NCI-H2029 treated with DMSO at 0.1 percent for 48 hours (cell line): ENCODE measurements around the gene PPP6R3.
"Not testable (repeated sequence)": the region's sequence is repeated elsewhere in the genome, so short reads cannot be mapped to it uniquely, and the experiment has no call there.

ENCODE experiments used
- DNase-seq: peaks from one replicate; lab custom pipeline; 2025; lab: John Stamatoyannopoulos, UW

Gene PPP6R3

DNA sequence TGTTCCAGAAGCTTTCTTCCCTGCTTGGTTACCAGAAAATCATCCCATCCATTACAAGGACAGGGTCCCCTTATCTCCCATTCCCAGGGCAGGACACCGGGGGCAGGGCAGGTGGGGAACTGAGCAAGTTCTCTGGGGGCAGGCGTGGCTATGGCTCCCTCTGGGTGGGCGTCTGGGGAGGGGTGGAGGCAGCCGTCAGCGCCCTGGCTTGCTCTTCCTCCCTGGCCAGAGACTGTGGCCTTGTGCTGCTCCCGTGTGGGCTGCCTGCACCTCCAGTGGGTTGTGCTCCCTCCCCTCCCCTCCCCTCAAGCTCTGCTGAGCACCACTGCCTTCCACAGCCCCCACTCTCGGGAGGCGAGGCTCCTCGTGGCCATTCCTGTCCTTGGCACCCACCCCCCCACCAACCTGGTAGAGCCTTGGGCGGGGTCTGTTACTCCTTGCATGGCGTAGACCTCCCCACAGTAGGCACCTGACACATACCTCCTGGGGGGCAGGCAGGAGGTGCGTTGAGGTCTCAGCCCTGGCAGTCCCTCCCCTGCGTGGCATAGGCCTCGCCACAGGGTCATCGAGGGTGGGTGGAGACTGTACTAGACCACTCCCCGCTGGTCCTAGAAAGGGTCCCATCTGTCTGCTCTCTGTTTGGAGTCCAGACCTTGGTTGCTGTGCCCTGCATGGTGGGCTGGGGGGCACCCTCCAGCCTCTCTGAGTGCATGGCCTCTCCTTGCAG is 24.2 kb upstream of the PPP6R3 start:
- no peak for DNase-seq

DNA sequence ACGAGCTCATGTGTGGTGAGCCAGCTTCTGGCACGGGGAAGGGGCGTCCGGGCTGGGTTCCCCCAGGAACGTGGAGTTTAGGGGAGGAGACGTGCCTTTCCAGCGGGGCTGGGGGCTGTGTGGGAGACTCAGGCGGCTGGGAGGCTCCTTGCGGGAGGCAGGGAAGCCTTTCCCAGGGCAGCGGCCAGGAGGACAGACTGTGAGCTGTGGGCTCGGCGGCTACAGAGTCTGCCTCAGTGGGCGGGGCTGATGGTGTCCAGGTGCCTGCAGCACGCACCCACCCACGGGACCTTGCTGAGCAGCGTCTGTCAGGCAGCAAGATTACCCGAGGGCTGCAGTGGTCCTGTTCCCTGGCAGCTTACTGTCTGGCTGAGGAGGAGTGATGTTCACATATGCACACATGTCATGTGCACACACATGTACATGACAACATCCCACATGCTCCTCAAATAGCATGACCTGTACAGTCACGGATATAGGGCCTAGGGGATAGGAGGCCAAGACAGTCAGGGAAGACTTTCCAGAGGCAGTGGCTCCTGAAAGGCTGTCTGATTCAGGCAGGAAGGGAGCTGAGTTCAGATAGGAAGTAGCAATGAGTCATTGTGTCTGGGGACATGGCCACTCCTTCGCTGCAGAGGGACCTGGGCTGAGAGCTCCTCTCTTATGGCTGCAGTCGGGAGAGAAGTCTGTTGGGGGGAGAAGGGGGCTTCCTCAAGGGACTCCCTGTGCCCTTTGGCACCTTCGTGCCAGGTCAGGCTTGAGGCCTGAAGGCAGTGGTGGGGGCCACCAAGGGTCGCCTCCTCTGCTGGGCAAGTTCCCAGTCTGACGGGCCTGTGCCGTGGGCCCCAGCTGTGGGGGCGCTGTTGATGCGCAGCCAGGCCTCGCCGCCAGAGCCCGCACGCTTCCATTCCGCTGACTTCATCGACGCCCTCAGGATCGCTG is 23.3 kb upstream of the PPP6R3 start:
- DNase-seq, result no peak

DNA sequence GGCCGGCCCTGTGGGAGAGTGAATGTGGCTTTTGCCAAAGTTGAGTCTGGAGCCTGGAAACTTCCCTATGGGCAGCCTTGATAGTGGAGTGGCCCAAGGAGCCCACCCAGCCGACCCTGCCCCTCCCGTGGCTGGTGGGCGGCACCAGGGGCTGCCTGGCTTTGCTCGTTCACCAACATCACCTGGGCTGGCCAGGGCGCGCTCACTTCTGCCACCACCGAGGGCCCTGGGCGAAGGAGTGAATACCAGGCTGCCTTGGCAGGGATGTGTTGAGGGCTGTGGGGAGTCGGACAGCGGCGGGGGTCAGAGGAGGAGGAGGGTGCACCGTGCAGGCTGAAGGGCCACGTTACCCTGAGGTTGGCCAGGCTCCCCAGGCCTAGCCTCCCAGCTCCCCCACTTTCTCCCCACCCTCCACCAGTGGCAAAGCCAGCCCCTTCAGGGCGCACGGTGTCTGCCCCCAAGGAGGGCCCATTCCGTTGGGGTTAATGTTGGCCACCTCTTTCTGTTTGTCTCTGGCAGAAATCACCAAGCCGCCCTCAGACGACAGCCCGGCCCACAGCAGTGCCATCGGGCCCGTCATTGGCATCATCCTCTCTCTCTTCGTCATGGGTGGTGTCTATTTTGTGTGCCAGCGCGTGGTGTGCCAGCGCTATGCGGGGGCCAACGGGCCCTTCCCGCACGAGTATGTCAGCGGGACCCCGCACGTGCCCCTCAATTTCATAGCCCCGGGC is 22.5 kb upstream of the PPP6R3 start:
- no peak for DNase-seq

DNA sequence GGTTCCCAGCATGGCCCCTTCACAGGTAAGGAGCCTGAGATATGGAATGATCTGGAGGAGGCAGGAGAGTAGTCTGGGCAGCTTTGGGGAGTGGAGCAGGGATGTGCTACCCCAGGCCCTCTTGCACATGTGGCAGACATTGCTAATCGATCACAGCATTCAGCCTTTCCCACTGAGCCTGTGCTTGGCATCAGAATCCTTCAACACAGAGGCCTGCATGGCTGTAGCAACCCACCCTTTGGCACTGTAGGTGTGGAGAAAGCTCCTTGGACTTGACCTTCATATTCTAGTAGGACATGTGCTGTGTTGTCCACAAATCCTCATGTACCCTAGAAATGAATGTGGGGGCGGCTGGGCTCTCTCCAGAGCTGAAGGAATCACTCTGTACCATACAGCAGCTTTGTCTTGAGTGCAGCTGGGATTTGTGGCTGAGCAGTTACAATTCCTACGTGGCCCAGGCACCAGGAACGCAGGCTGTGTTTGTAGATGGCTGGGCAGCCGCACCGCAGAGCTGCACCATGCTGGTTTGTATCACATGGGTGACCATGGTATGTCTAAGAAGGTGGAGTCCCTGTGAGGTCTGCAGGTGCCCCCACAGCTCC is 21.8 kb upstream of the PPP6R3 start:
- no peak for DNase-seq

DNA sequence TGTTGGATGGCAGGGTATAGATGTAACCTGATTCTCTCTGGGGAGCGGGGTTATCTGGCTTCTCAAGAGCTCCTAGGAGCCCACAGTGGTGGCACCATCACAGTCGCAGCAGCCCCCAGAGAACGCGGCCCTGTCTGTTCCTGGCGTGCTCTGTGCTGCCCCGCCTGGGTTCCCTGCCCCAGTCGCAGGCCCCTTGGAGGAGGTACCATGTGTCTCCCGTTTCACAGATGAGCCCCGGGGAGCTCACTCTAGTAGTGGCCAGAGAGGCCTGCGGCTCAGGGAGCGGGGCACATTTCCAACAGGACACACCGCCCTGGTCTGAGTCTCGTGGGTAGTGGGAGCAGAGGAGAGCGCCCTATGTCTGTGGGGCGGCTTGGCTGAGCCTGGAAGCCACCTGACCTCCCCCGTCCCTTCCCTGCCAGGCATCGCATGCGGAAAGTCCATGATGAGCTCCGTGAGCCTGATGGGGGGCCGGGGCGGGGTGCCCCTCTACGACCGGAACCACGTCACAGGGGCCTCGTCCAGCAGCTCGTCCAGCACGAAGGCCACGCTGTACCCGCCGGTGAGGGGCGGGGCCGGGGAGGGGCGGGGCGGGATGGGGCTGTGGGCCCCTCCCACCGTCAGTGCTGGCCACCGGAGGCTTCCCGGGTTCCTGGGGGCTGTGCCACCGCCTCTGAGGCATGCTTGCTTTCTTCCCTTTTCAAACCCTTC is 21.0 kb upstream of the PPP6R3 start:
- no peak for DNase-seq

DNA sequence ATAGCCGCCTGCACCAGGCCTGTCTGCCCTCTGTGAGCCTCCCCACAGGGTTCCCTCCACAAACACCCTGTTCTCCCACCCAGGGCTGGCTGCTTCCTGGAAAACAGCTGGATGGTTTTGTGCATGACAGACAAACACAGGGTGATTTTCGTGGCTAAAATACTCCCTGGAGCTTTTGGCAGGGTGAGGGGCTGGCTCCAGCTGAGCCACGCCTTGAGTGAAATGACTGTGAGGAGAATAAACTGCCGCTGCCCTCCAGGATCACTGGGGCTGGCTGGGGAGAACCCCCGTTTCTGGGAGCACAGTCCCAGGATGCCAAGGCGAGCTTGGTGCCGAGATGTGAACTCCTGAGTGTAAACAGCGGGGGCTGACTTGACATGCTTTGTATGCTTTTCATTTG is 20.3 kb upstream of the PPP6R3 start:
- DNase-seq, result no peak

DNA sequence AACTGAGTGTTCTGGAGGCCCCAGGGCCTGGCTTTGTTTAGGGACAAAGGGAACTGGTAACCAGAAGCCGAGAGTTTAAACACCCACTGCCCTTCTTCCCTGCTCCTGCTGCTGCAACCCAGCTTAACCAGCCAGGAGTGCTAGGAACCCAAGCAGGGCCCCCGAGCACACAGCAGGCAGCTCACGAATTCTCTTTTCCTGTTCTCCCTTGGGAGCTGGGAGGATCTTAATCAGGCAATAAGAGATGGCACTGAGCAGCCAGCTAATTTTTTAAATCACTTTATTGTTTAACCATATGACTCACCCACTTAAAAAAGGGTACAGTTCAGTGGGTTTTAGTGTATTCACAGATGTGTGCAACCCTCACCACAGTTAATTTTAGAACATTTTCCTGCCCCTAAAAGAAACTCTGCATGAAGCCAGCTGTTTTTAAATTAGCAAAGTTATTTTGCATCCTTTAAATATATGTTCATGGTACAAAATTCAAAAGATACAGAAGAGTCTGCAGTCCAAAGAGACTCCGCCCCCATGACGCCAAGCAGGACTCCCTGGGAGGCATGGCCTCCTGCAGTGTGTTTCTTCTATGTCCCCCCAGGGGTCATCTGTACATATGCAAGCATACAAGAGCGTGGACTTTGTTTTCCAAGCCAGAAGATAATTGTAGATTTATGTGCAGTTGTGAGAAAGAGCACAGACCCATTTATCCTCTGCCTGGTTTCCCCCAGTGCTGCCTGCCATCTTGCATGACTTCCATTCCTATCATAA is 18.9 kb upstream of the PPP6R3 start:
- DNase-seq, result no peak

DNA sequence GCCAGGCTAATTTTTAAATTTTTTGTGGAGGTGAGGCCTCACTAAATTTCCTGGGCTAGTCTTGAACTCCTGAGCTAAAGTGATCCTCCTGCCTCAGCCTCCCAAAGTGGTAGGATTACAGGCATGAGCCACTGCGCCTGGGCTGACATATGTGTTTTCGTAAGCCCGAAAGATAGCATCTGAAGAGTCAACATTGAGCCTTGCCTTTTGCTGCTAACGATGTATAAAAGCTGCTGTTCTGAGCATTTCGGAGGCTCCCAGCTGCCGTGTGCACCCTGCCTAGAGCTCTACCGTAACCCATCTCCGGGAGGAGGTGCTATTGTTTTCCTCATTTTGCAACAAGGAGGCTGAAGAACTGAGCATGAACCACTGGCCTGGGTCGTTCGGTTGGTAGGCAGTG is 18.1 kb upstream of the PPP6R3 start:
- DNase-seq, result no peak

DNA sequence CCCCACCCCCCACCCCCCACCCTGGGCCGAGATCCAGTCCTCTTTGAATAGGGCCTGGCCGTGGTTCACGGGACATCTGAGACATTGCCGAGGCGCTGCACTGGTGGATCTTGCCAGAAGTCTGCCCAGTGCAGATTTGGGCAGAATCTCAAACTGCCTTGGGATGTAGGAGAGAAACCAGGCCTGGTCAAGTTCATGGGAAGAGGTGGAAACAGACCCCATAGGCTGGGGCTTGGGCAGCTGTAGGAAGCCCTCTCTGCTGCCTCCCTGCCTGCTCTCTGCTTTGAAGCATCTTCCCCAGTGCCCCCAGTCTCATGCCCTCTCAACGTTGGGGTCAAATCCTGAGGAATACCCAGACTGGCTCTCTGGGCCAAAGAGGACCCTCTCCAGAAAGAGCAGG is 16.0 kb upstream of the PPP6R3 start:
- no peak for DNase-seq

DNA sequence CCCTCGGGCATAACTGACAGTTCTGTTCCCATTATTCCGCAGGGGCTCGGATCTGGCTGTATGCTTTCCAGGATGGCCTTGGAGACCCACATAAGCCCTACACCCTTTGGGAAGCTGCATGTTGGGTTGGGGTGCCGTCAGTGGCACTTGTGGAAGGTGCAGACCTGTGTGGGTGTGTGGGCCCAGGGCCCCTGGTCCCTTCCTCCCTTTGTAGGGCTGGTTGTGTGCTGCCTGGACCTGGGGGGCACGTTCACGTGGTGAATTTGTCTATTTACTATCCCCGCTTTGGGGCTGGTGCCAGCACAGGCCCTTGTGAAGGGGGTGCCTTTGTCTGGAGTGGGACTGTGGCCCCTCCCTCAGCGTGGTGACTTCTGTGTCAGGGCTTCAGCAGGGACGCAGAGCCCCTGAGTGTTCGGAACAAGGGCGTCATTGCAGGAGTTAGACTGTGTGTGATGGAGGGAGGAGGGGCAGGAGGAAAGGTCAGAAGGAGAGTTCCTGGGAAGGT is 15.0 kb upstream of the PPP6R3 start:
- DNase-seq, result no peak

DNA sequence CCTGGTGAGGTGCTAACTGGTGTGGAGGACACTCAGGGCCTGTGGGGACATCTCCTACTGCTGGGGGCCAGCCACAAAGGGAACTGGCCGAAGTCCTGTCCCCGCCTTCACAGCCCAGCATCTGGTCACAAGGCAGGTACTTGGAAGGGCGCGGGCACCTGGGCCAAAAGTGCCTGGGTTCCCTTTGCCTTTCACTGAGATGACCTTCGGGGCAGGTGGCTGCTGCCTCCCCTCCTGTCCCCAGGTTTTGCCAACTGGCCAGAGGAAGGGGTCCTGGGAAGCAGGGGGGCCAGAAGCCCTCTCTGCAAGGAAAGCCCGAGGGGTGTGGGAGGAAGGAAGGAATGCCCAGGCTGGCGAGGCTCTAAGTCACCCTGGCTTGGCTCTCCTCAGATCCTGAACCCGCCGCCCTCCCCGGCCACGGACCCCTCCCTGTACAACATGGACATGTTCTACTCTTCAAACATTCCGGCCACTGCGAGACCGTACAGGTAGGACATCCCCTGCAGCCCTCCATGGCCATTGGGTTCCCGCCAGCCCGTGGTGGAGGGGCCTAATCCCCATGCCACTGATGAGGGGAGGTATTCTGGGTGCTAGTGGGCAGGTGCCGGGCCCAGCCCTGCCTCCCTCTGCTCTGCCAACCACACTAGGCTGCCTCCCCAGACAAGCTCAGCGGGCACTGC is 14.4 kb upstream of the PPP6R3 start:
- DNase-seq, result no peak

DNA sequence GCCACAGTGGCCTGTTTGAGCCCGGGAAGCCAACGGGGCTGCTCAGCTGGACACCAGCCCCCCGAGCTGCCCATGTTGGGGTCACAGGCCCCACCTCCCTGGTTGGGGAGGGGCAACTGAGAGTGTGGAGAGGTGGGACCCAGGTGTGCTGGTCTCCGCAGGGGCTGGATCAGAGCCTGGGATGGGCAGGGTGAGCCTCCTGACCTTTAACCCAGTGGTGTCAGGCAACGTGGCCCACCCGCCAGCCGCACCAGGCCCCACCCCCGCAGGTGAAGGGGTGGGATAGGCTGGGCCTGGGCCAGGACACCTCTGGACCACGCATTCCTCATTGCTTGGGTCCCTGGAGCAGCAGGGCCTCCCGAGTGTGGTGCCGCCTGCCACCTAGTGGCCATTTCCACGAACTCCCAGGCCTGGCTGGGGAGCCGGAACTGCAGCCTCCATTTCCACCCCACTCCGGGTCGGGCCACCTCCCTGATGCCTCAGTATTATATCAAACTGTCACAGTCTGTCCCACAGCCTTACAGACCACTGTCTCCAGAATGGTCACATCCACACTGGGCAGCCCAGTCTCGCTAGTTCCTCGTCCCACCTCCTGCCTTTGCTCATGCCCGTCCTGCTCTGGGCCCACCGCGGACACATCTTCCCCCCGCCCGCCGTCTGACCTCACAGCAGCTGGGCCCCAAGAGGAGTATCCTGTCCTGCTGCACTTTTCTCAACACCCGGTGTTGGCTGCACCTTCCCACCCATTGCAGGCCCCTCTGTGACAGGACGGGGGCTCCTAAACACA is 13.3 kb upstream of the PPP6R3 start:
- DNase-seq, result peak; percentile 30

DNA sequence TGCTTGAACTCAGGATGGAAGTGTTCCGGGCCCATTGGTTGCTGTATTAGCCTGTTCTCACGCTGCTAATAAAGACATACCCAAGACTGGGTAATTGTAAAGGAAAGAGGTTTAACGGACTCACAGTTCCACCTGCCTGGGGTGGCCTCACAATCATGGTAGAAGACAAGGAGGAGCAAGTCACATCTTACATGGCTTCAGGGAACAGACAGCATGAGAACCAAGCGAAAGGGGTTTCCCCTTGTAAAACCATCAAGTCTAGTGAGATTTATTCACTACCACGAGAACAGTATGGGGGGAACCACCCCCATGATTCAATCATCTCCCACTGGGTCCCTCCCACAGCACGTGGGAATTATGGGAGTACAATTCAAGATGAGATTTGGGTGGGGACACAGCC is 12.6 kb upstream of the PPP6R3 start:
- DNase-seq, result not testable (repeated sequence)

DNA sequence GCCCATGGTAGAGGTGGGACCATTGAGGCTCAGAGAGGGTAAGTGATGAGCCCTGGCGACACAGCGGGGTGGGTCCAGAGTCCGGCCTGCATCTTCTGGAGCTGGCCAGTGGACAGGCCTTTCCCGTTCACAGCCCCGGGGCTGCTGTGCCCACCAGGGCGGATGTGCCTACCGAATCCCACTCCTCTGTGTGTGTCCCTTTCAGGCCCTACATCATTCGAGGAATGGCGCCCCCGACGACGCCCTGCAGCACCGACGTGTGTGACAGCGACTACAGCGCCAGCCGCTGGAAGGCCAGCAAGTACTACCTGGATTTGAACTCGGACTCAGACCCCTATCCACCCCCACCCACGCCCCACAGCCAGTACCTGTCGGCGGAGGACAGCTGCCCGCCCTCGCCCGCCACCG is 11.9 kb upstream of the PPP6R3 start:
- no peak for DNase-seq

DNA sequence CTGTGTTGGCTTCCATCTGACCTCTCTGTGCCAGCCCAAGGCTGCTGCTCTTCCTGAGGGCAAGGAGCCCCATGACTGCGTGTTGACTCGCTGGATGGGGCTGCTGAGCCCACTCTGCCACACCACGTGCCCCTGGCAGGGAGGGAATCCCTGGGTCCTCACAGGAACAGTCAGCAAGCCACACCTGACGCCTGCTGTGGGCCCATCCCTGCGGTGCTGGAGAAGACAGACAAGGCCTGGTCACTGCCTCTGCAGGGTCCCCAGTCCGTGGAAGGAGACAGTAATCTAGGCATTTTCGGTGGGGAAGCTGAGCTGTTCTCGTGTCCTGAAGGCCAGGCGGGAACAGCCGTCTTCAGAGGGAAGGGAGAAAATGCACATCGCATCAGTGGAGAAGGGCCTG is 10.6 kb upstream of the PPP6R3 start:
- no peak for DNase-seq

DNA sequence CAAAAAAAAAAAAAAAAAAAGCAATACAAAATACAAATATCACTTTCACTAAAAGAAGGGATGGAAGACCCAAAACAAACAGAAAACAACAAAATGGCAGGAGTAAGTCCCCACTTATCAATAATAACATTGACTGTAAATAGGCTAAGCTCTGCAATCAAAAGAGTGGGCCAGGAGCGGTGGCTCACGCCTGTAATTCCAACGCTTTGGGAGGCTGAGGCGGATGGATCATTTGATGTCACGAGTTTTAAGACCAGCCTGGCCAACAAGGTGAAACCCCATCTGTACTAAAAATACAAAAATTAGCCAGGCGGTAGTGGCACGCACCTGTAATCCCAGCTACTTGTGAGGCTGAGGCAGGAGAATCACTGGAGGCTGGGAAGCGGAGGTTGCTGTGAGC is 9.8 kb upstream of the PPP6R3 start:
- no peak for DNase-seq

DNA sequence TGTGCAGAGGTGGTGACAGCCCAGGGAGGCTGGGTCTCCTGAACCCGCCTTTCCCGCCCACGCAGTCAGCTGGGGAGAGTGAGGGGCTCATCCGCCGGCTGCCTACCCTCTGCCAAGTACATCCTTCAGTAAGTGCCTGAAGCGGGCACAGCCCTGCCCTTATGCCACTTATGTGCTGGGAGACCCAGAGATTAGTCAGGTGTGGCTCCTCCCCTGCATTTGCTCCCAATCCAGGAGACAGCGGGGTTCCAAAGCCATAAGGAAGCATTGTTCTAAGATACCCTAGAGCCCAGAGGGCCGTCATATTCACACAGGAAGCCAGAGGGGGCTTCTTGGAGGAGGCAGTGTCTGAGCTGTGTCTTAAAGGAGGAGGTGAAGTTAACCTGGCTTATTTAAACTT is 5.8 kb upstream of the PPP6R3 start:
- DNase-seq, result no peak

DNA sequence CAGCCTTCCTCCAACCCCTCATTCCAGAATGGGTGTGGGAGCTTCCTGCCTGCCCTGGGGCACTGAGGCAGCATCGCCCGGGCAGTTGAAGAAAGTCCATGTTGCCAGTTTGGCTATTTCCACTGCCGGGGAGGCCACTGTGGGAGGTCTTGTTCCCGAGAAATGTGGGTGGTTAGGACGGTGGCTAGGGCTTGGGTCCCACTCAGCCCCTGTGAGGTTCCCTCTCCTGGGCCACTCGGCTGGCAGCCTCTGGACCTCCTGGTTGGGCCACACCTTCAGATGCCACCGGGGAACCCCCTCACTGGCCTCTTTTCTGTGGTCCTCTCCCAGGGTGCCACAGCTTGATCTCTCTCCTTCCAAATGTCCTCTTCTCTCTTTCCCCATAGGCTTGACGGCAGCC is 5.1 kb upstream of the PPP6R3 start:
- DNase-seq, result no peak

DNA sequence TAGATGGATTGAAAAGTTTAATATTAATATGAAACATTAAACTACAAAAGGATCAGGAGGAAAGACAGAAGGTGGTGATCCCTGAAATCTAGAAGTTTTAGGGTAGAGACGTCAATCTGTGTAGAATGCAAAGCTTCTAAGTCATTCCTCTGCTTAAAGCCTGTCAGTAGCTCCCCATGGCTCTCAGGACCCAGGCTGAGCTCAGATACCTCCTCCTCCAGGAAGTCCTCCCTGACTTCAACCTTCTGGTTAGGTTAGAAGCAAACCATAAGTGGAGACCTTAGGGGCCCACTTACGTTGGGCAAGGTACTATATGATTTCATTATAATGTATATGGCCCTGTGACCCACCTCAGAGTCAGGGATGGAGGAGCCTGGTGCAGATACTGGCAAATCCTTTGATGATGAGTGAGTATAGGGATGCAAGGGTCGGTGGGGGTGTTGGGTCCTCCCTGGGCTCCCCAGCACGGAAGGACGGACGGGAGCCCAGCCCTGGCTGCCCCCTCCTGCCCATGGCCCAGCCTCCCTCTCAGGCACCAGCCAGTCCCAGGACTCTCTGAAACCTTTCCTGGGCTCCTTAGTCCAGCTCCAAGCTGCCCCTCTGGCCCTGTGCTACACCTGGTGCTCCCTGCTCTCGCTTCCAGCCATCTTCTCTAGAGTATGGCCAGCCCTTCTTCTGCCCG is 3.2 kb upstream of the PPP6R3 start:
- DNase-seq, result no peak
